Measurements from ENCODE around the gene EFCAB13. TPM values are rescaled to one million over a fixed set of nuclear protein-coding genes. Genes with fewer than 3 reads are reported as not detected.

The EFCAB13 gene
- polyA plus RNA-seq, 2 of the 4 experiments (the other 2 are of a cell fraction): 2.9 to 6.0 TPM

GRCh38 chr17:47285003-47285402 is 38.8 kb upstream of the EFCAB13 start:
- 64% methylated on average over 6 of the region's 6 CpGs for whole genome bisulfite sequencing (ENCODE audit: missing lambda C conversion rate)
- no peaks in the 10 kb centered on the region for H3K9me3 ChIP-seq
- peaks cover 8% of the 10 kb centered on the region; the same call in 2 of the 3 replicates for H3K4me1 ChIP-seq
- no peak overlapping the region for H3K27ac ChIP-seq
- H3K4me3 ChIP-seq: no peak overlapping the region
- FAIRE-seq (no peak), ATAC-seq (no peak), DNase-seq (ENCODE audit: low read depth in 1 of 2, low spot score in 1 of 2) (no peak)
- TF ChIP-seq MAFK (IDR thresholded peaks at IDR 0.05; ENCODE audit: partially characterized antibody) (no peak), MAX (IDR thresholded peaks at IDR 0.05) (no peak), BCL3 (IDR thresholded peaks at IDR 0.05) (no peak), ATOH8 (CRISPR knock-in tag; IDR thresholded peaks at IDR 0.05; ENCODE audit: low read depth) (no peak), FOXS1 (CRISPR knock-in tag; IDR thresholded peaks at IDR 0.05) (no peak), HOXB13 (CRISPR knock-in tag; IDR thresholded peaks at IDR 0.05; ENCODE audit: low read depth) (no peak), ZSCAN20 (CRISPR knock-in tag; IDR thresholded peaks at IDR 0.05) (no peak), MYC (IDR thresholded peaks at IDR 0.05; ENCODE audit: borderline replicate concordance, low read length) (no peak), CTCF (IDR thresholded peaks at IDR 0.05) (no peak)
- ChIA-PET CTCF (interaction anchor here (1.3 kb wide), 1 partner anchor 31 kb away, joined by 3 read pairs; no protein-coding TSS in a partner anchor), POLR2A (interaction anchor here (0.5 kb wide), 1 partner anchor 12 kb away, joined by 14 read pairs; no protein-coding TSS in a partner anchor)
- no peak overlapping the region for H3K4me2 ChIP-seq

GRCh38 chr17:47286198-47286914 is 37.4 kb upstream of the EFCAB13 start:
- POLR2A ChIA-PET: no interaction called here
- DNase-seq (ENCODE audit: low read depth in 1 of 2, low spot score in 1 of 2) (no peak), ATAC-seq (no peak), FAIRE-seq (no peak)
- TF ChIP-seq CTCF (IDR thresholded peaks at IDR 0.05): no peak
- TF ChIP-seq ELK1 (IDR thresholded peaks at IDR 0.05; ENCODE audit: low read depth, low read length): no peak
- TF ChIP-seq PHF8 (IDR thresholded peaks at IDR 0.05; ENCODE audit: borderline replicate concordance, low read depth): no peak
- TF ChIP-seq SREBF2 (IDR thresholded peaks at IDR 0.05): no peak
- no peak for TF ChIP-seq POLR2A (IDR thresholded peaks at IDR 0.05; ENCODE audit: low read length)
- TF ChIP-seq PBX3 (IDR thresholded peaks at IDR 0.05): no peak
- no peak for TF ChIP-seq CBX2 (IDR thresholded peaks at IDR 0.05; ENCODE audit: borderline replicate concordance, low read depth)
- no peak for TF ChIP-seq HOXB5 (CRISPR knock-in tag; IDR thresholded peaks at IDR 0.05)
- no peak for TF ChIP-seq TFCP2L1 (CRISPR knock-in tag; IDR thresholded peaks at IDR 0.05)
- TF ChIP-seq ZNF302 (CRISPR knock-in tag; IDR thresholded peaks at IDR 0.05): no peak
- CTCF ChIA-PET: interaction anchor here (1.1 to 5.7 kb wide), 4 partner anchors 9 to 30 kb away, joined by 3 to 33 read pairs (median 4); no protein-coding TSS in a partner anchor
- no peak overlapping the region for H3K4me2 ChIP-seq
- H3K27ac ChIP-seq: no peak overlapping the region
- 74% methylated on average over 6 of the region's 6 CpGs for WGBS (ENCODE audit: missing lambda C conversion rate)
- no peak overlapping the region for H3K4me3 ChIP-seq
- H3K4me1 ChIP-seq: peaks cover 8% of the 10 kb centered on the region; the same call in 2 of the 3 replicates
- no peaks in the 10 kb centered on the region for H3K9me3 ChIP-seq

Data from A549 (cell line).